ENCODE results near the gene S100A6.
A peak's percentile ranks its signal among the peaks of the same experiment; 100 is the strongest.

Gene S100A6

GRCh38 chr1:153544453-153545066 is 8.8 kb upstream of the S100A6 start:
- peak overlapping the region; percentile 20 for H3K4me3 ChIP-seq (ENCODE audit: extremely low read depth, insufficient read depth, low read length, poor library complexity, severe bottlenecking)
- H3K4me1 ChIP-seq (ENCODE audit: control insufficient read depth, insufficient read depth, low read length, poor library complexity, severe bottlenecking) = peaks cover 84% of the 10 kb centered on the region
- peaks cover 10% of the 10 kb centered on the region for H3K36me3 ChIP-seq (ENCODE audit: control insufficient read depth, insufficient read depth, low read length)
- 62 to 78% methylated on average over 5 to 8 of the region's 10 CpGs for WGBS, 2 experiments (ENCODE audit: insufficient coverage in 2 of 2)
- H3K27ac ChIP-seq (ENCODE audit: low read depth, low read length, severe bottlenecking) = peak overlapping the region; percentile 79
- H3K9me3 ChIP-seq (ENCODE audit: control insufficient read depth, low read length) = no peaks in the 10 kb centered on the region

GRCh38 chr1:153543736-153544135 is 7.9 kb upstream of the S100A6 start:
- Histone ChIP-seq H3K36me3 (ENCODE audit: control insufficient read depth, insufficient read depth, low read length) (peaks cover 10% of the 10 kb centered on the region), H3K27ac (ENCODE audit: low read depth, low read length, severe bottlenecking) (no peak overlapping the region), H3K9me3 (ENCODE audit: control insufficient read depth, low read length) (no peaks in the 10 kb centered on the region), H3K4me1 (ENCODE audit: control insufficient read depth, insufficient read depth, low read length, poor library complexity, severe bottlenecking) (peaks cover 76% of the 10 kb centered on the region), H3K4me3 (ENCODE audit: extremely low read depth, insufficient read depth, low read length, poor library complexity, severe bottlenecking) (no peak overlapping the region)
- WGBS, 2 experiments (ENCODE audit: insufficient coverage in 2 of 2) = 94 to 96% methylated on average over 3 of the region's 4 CpGs

GRCh38 chr1:153542956-153543711 is 7.3 kb upstream of the S100A6 start:
- Histone ChIP-seq H3K36me3 (ENCODE audit: control insufficient read depth, insufficient read depth, low read length) (peaks cover 10% of the 10 kb centered on the region), H3K4me1 (ENCODE audit: control insufficient read depth, insufficient read depth, low read length, poor library complexity, severe bottlenecking) (peaks cover 73% of the 10 kb centered on the region), H3K27ac (ENCODE audit: low read depth, low read length, severe bottlenecking) (no peak overlapping the region), H3K4me3 (ENCODE audit: extremely low read depth, insufficient read depth, low read length, poor library complexity, severe bottlenecking) (no peak overlapping the region), H3K9me3 (ENCODE audit: control insufficient read depth, low read length) (no peaks in the 10 kb centered on the region)
- 95 to 96% methylated on average over 7 to 11 of the region's 13 CpGs for WGBS, 2 experiments (ENCODE audit: insufficient coverage in 2 of 2)

- H3K27ac ChIP-seq (ENCODE audit: low read depth, low read length, severe bottlenecking) = no peak overlapping the region
- peaks cover 64% of the 10 kb centered on the region for H3K4me1 ChIP-seq (ENCODE audit: control insufficient read depth, insufficient read depth, low read length, poor library complexity, severe bottlenecking)
- 88 to 90% methylated on average over 4 to 5 of the region's 13 CpGs for WGBS, 2 experiments (ENCODE audit: insufficient coverage in 2 of 2)
Measured at GRCh38 chr1:153541641-153542590, 6.1 kb upstream of the S100A6 start.

GRCh38 chr1:153540394-153541361 is 4.9 kb upstream of the S100A6 start, which contains the start of gene S100A5:
Gene S100A5 (minus strand): TSS chr1:153540934. CDS start chr1:153540191, 743 bp downstream.
- Histone ChIP-seq H3K9me3 (ENCODE audit: control insufficient read depth, low read length) (no peaks in the 10 kb centered on the region), H3K36me3 (ENCODE audit: control insufficient read depth, insufficient read depth, low read length) (peaks cover 10% of the 10 kb centered on the region), H3K4me3 (ENCODE audit: extremely low read depth, insufficient read depth, low read length, poor library complexity, severe bottlenecking) (no peak within 1 kb of the TSS), H3K27ac (ENCODE audit: low read depth, low read length, severe bottlenecking) (no peak within 1 kb of the TSS), H3K4me1 (ENCODE audit: control insufficient read depth, insufficient read depth, low read length, poor library complexity, severe bottlenecking) (peaks cover 52% of the 10 kb centered on the region)
- 87 to 96% methylated on average over 7 to 9 of the region's 11 CpGs for WGBS, 2 experiments (ENCODE audit: insufficient coverage in 2 of 2)

More at GRCh38 chr1:153541641-153542590, 6.1 kb upstream of the S100A6 start:
- peaks cover 10% of the 10 kb centered on the region for H3K36me3 ChIP-seq (ENCODE audit: control insufficient read depth, insufficient read depth, low read length)
- no peaks in the 10 kb centered on the region for H3K9me3 ChIP-seq (ENCODE audit: control insufficient read depth, low read length)
- no peak overlapping the region for H3K4me3 ChIP-seq (ENCODE audit: extremely low read depth, insufficient read depth, low read length, poor library complexity, severe bottlenecking)

GRCh38 chr1:153539395-153540093 is 3.8 kb upstream of the S100A6 start:
- no peak overlapping the region for H3K27ac ChIP-seq (ENCODE audit: low read depth, low read length, severe bottlenecking)
- peaks cover 10% of the 10 kb centered on the region for H3K36me3 ChIP-seq (ENCODE audit: control insufficient read depth, insufficient read depth, low read length)
- no peaks in the 10 kb centered on the region for H3K9me3 ChIP-seq (ENCODE audit: control insufficient read depth, low read length)
- H3K4me1 ChIP-seq (ENCODE audit: control insufficient read depth, insufficient read depth, low read length, poor library complexity, severe bottlenecking) = peaks cover 44% of the 10 kb centered on the region
- no peak overlapping the region for H3K4me3 ChIP-seq (ENCODE audit: extremely low read depth, insufficient read depth, low read length, poor library complexity, severe bottlenecking)
- WGBS, 2 experiments (ENCODE audit: insufficient coverage in 2 of 2) = 90 to 100% methylated on average over 1 of the region's 4 CpGs

- H3K4me1 ChIP-seq (ENCODE audit: control insufficient read depth, insufficient read depth, low read length, poor library complexity, severe bottlenecking) = peaks cover 40% of the 10 kb centered on the region
Measured at GRCh38 chr1:153538315-153538821, 2.6 kb upstream of the S100A6 start.

GRCh38 chr1:153537376-153537730 is 1.6 kb upstream of the S100A6 start:
- H3K36me3 ChIP-seq (ENCODE audit: control insufficient read depth, insufficient read depth, low read length) = peaks cover 4% of the 10 kb centered on the region
- H3K4me1 ChIP-seq (ENCODE audit: control insufficient read depth, insufficient read depth, low read length, poor library complexity, severe bottlenecking) = peaks cover 38% of the 10 kb centered on the region
- H3K9me3 ChIP-seq (ENCODE audit: control insufficient read depth, low read length) = no peaks in the 10 kb centered on the region
- no peak overlapping the region for H3K27ac ChIP-seq (ENCODE audit: low read depth, low read length, severe bottlenecking)
- WGBS, 2 experiments (ENCODE audit: insufficient coverage in 2 of 2) = 100% methylated on average over 4 to 5 of the region's 6 CpGs
- H3K4me3 ChIP-seq (ENCODE audit: extremely low read depth, insufficient read depth, low read length, poor library complexity, severe bottlenecking) = no peak overlapping the region

More at GRCh38 chr1:153538315-153538821, 2.6 kb upstream of the S100A6 start:
- Histone ChIP-seq H3K27ac (ENCODE audit: low read depth, low read length, severe bottlenecking) (peak overlapping the region; percentile 45), H3K4me3 (ENCODE audit: extremely low read depth, insufficient read depth, low read length, poor library complexity, severe bottlenecking) (no peak overlapping the region), H3K9me3 (ENCODE audit: control insufficient read depth, low read length) (no peaks in the 10 kb centered on the region), H3K36me3 (ENCODE audit: control insufficient read depth, insufficient read depth, low read length) (peaks cover 6% of the 10 kb centered on the region)
- WGBS, 2 experiments (ENCODE audit: insufficient coverage in 2 of 2) = 34 to 37% methylated on average over 4 to 5 of the region's 6 CpGs

GRCh38 chr1:153536671-153537375 is 1.0 kb upstream of the S100A6 start:
- Histone ChIP-seq H3K27ac (ENCODE audit: low read depth, low read length, severe bottlenecking) (no peak overlapping the region), H3K4me1 (ENCODE audit: control insufficient read depth, insufficient read depth, low read length, poor library complexity, severe bottlenecking) (peaks cover 38% of the 10 kb centered on the region)

More at GRCh38 chr1:153536671-153537375, 1.0 kb upstream of the S100A6 start:
- Histone ChIP-seq H3K4me3 (ENCODE audit: extremely low read depth, insufficient read depth, low read length, poor library complexity, severe bottlenecking) (no peak overlapping the region), H3K9me3 (ENCODE audit: control insufficient read depth, low read length) (no peaks in the 10 kb centered on the region), H3K36me3 (ENCODE audit: control insufficient read depth, insufficient read depth, low read length) (no peaks in the 10 kb centered on the region)
- 85 to 91% methylated on average over 7 to 8 of the region's 9 CpGs for whole genome bisulfite sequencing, 2 experiments (ENCODE audit: insufficient coverage in 2 of 2)
